Small intestine (tissue), 7 donors: ENCODE results near the gene ANP32D. TPM values are rescaled to one million over a fixed set of nuclear protein-coding genes. Genes with fewer than 3 reads are reported as not detected.
"Not testable (repeated sequence)": the region's sequence is repeated elsewhere in the genome, so short reads cannot be mapped to it uniquely, and the experiment has no call there.

ENCODE experiments used
- DNase-seq, 2 donors: peaks; one replicate each; pipeline versions ENCODE4 v3.0.0 to v3.0.0-alpha.2; 2013
- FAIRE-seq: peaks from 2 replicates; lab custom pipeline; 2012; peaks lifted over from hg19 to GRCh38; lab: Jason Lieb, UNC
- H3K27ac ChIP-seq, 3 donors: one replicate each; pipeline ENCODE4 v1.5.1; 2013; ENCODE audit warnings: low read length in 2 of 3, mild to moderate bottlenecking in 2 of 3, control low read depth in 1 of 3, inconsistent platforms in 1 of 3, low read depth in 1 of 3, moderate library complexity in 1 of 3
- H3K27me3 ChIP-seq, 3 donors: one replicate each; pipeline ENCODE4 v1.6.1; 2013; ENCODE audit warnings: low read length in 3 of 3, inconsistent platforms in 1 of 3; ENCODE audit not compliant: control insufficient read depth in 3 of 3, insufficient read depth in 3 of 3
- H3K36me3 ChIP-seq, 3 donors: one replicate each; pipeline ENCODE4 v1.6.1; 2013; ENCODE audit warnings: low read length in 3 of 3, inconsistent platforms in 1 of 3, low read depth in 1 of 3, mild to moderate bottlenecking in 1 of 3, moderate library complexity in 1 of 3; ENCODE audit not compliant: control insufficient read depth in 3 of 3, insufficient read depth in 2 of 3
- H3K4me1 ChIP-seq, 3 donors: one replicate each; pipeline ENCODE4 v1.6.1; 2013; ENCODE audit warnings: low read length in 2 of 3, inconsistent platforms in 1 of 3, low read depth in 1 of 3, mild to moderate bottlenecking in 1 of 3, moderate library complexity in 1 of 3; ENCODE audit not compliant: control insufficient read depth in 3 of 3, insufficient read depth in 2 of 3
- H3K4me3 ChIP-seq, 3 donors: one replicate each; pipeline ENCODE4 v1.5.1; 2013; ENCODE audit warnings: low read length in 3 of 3, control low read depth in 1 of 3, inconsistent platforms in 1 of 3, low read depth in 1 of 3, mild to moderate bottlenecking in 1 of 3, moderate library complexity in 1 of 3
- H3K9me3 ChIP-seq, 2 donors: one replicate each; pipeline ENCODE4 v1.6.1; 2013; ENCODE audit warnings: low read depth in 1 of 2, low read length in 1 of 2; ENCODE audit not compliant: control insufficient read depth in 2 of 2, insufficient read depth in 1 of 2
- WGBS, 3 donors: extraction: QIAGEN DNeasy Blood & Tissue Kit; methylation state at CpG; one replicate each; pipeline ENCODE4 v1.1.7; 2013; 5-methylcytosine and 5-hydroxymethylcytosine counted together
- polyA plus RNA-seq, 4 donors: library from polyadenylated mRNA; stranded (reverse) in 3 of 4; unstranded in 1 of 4; fragments of 200-250 nt in 3 of 4; fragments of 120-200 nt in 1 of 4; gene quantifications; one replicate each; pipeline versions ENCODE4 v1.2.1 to v1.2.3, GENCODE V29; 2013
- donor health status: healthy with polysubstance abuse.
- donor health status: control.
- donor health status: control.
- donor health status: Bipolar disorder and iron deficiency.
- donor health status: healthy.

ANP32D gene
- polyA plus RNA-seq, 4 donors = not detected

DNA sequence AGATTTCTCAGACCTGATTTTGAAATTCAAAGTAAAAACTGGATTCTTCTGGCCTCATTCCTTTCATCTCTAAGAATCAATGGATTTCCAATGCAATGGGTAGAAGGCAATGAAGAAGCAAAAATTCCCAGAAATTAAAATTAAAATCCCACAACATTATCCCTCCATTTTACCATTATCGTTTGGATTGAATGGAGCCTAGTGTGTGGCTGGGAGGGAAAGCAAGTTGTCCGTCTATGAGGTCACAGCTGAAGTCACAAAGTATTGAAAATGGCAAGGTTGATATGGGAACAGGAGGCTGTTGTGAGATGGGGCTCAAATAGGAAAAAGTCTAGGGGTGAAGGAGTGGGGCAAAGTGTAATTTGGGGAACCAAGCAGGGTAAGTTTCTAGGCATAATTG, 9.8 kb downstream of the ANP32D start, which contains the start of gene C12orf54:
TSS of gene C12orf54 (plus strand) at position 301 of the 400 bp plus-strand sequence. CDS start 799 bp downstream, outside the sequence.
- Histone ChIP-seq H3K4me3 (no peak within 1 kb of the TSS), H3K9me3 (no peaks in the 10 kb centered on the region), H3K27ac (no peak within 1 kb of the TSS), H3K4me1 (no peaks in the 10 kb centered on the region), H3K27me3 (peaks cover 0 to 4% (median 0%) of the 10 kb centered on the region in 3 donors), H3K36me3 (no peaks in the 10 kb centered on the region)
- WGBS, 3 donors = 90 to 100% (median 92%) methylated on average over 2 of the region's 2 CpGs
- no peak for DNase-seq
- no peak for FAIRE-seq

DNA sequence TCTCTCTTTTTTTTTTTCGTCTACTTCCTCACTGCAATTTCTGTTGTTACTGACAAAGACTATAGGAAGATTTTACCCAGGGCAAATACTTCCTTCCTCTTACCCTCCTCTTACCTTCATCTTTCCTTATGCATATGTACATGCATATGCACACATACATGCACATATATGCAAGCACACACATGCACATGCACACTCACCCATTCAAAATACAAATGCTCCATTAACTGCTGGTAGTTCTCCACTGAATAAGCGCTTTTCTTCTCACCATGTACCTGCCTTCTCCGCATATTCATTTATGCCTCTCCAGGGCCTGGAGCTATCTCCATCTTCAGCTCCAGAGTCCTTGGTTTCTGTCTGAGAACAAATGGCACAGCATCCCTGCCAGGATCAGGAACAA, 10.6 kb downstream of the ANP32D start:
- no peaks in the 10 kb centered on the region for H3K9me3 ChIP-seq
- FAIRE-seq (no peak), DNase-seq (no peak)
- no peak overlapping the region for H3K27ac ChIP-seq
- peaks cover 0 to 4% (median 0%) of the 10 kb centered on the region in 3 donors for H3K27me3 ChIP-seq
- H3K4me3 ChIP-seq = no peak overlapping the region
- H3K36me3 ChIP-seq = no peaks in the 10 kb centered on the region
- H3K4me1 ChIP-seq = no peaks in the 10 kb centered on the region
- 75 to 94% (median 88%) methylated on average over 3 of the region's 3 CpGs for WGBS, 3 donors

DNA sequence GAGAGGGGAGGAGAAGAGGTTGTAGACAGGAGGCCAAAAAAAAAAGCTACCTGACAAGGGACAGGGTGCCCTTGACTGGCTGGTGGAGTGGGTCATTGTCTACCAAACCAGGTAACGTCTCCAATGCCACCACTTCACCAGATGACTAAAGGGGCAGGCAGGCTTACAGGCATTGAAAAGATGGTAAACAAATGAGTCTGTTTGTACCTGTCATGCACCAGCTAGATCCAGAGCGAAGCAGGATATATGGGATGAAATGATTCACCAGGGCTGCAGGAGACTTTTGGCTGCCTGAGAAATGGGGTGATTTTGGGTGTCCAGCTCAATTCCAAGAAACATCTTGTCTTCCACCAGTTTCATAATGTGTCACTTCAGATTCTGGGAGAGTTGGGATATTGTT, 13.9 kb downstream of the ANP32D start:
- H3K9me3 ChIP-seq = no peaks in the 10 kb centered on the region
- peaks cover 0 to 4% (median 0%) of the 10 kb centered on the region in 3 donors for H3K27me3 ChIP-seq
- no peaks in the 10 kb centered on the region for H3K4me1 ChIP-seq
- H3K4me3 ChIP-seq = no peak overlapping the region
- H3K27ac ChIP-seq = no peak overlapping the region
- no peak for FAIRE-seq
- 68 to 75% (median 73%) methylated on average over 2 of the region's 2 CpGs for WGBS, 3 donors
- no peak for DNase-seq
- no peaks in the 10 kb centered on the region for H3K36me3 ChIP-seq

- Histone ChIP-seq H3K4me1 (no peaks in the 10 kb centered on the region), H3K4me3 (no peak overlapping the region), H3K9me3 (no peaks in the 10 kb centered on the region), H3K36me3 (no peaks in the 10 kb centered on the region), H3K27me3 (peaks cover 0 to 4% (median 0%) of the 10 kb centered on the region in 3 donors), H3K27ac (no peak overlapping the region)
- DNase-seq (no peak), FAIRE-seq (no peak)
- WGBS, 3 donors = 62 to 66% (median 64%) methylated on average over 5 of the region's 5 CpGs
These were observed 14.3 kb downstream of the ANP32D start for GRCh38 chr12:48486679-48487078.

GRCh38 chr12:48489012-48489411, 16.7 kb downstream of the ANP32D start:
- FAIRE-seq (no peak), DNase-seq (no peak)
- Histone ChIP-seq H3K4me1 (no peaks in the 10 kb centered on the region), H3K27ac (no peak overlapping the region), H3K36me3 (no peaks in the 10 kb centered on the region), H3K27me3 (peaks cover 0 to 2% (median 0%) of the 10 kb centered on the region in 3 donors), H3K4me3 (no peak overlapping the region), H3K9me3 (no peaks in the 10 kb centered on the region)
- WGBS, 3 donors = 63 to 84% (median 67%) methylated on average over 2 of the region's 2 CpGs

DNA sequence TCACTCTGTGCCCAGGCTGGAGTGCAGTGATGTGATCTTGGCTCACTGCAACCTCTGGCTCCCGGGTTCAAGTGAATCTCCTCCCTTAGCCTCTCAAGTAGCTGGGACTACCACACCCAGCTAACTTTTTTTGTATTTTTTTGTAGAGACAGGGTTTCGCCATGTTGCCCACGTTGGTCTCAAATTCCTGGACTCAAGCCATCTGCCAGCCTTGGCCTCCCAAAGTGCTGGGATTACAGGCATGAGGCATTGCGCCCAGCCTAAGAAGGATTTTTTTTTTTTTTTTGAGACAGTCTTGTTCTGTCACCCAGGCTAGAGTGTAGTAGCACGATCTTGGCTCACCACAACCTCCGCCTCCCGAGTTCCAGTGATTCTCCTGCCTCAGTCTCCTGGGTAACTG, 17.1 kb downstream of the ANP32D start:
- H3K27ac ChIP-seq, FAIRE-seq, DNase-seq, H3K27me3 ChIP-seq, H3K4me3 ChIP-seq, H3K9me3 ChIP-seq, H3K36me3 ChIP-seq, H3K4me1 ChIP-seq: not testable (repeated sequence)
- WGBS, 3 donors = 71 to 85% (median 85%) methylated on average over 7 of the region's 7 CpGs

DNA sequence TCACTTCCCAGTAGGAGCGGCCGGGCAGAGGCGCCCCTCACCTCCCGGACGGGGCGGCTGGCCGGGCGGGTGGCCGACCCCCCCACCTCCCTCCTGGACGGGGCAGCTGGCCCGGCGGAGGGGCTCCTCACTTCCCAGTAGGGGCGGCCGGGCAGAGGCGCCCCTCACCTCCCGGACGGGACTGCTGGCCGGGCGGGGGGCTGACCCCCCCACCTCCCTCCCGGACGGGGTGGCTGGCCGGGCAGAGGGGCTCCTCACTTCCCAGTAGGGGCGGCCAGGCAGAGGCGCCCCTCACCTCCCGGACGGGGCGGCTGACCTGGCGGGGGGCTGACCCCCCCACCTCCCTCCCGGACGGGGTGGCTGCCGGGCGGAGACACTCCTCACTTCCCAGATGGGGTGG, 27.9 kb downstream of the ANP32D start:
- 91 to 95% (median 93%) methylated on average over 14 to 32 of the region's 32 CpGs for WGBS, 3 donors
- H3K36me3 ChIP-seq, H3K4me1 ChIP-seq, H3K4me3 ChIP-seq, H3K27me3 ChIP-seq, DNase-seq, FAIRE-seq, H3K9me3 ChIP-seq, H3K27ac ChIP-seq: not testable (repeated sequence)

DNA sequence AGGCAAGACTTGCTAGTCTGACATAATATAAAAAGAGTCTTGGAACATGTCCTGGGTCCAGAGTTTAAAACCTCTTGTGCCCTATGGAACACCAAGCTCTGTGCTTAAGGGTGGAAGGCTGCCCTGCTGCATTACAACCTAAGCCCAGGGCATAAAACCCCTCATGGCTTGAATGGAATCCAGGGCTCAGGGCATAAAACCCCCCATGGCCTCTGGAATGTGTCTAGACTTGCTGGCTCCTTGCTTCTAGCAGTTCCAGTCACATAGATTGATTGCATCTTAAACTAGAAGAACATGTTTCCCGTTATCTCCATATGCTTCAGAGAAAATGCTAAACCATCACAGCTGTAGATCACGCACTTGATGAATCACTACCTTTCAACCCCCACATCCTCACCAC, 34.5 kb downstream of the ANP32D start:
- H3K27ac ChIP-seq, H3K36me3 ChIP-seq, FAIRE-seq, H3K4me3 ChIP-seq, H3K9me3 ChIP-seq, H3K27me3 ChIP-seq, DNase-seq, H3K4me1 ChIP-seq: not testable (repeated sequence)
- WGBS, 3 donors = 69 to 80% (median 75%) methylated on average over 2 of the region's 2 CpGs

GRCh38 chr12:48508987-48509386, 36.6 kb downstream of the ANP32D start:
- H3K4me1 ChIP-seq = no peaks in the 10 kb centered on the region
- DNase-seq (no peak), FAIRE-seq (no peak)
- 58 to 74% (median 73%) methylated on average over 2 of the region's 2 CpGs for WGBS, 3 donors
- H3K4me3 ChIP-seq = no peak overlapping the region
- H3K36me3 ChIP-seq = no peaks in the 10 kb centered on the region
- no peak overlapping the region for H3K27ac ChIP-seq
- peaks cover 0 to 9% of the 10 kb centered on the region in 2 donors for H3K9me3 ChIP-seq
- no peaks in the 10 kb centered on the region for H3K27me3 ChIP-seq
